Measurements from ENCODE around the gene KMO.

KMO gene

GRCh38 chr1:241531195-241532161 is 700 bp upstream of the KMO start:
- Histone ChIP-seq H3K4me2 (peak overlapping the region; percentile 56), H2AFZ (ENCODE audit: low read depth) (peak overlapping the region; percentile 60), H3K79me2 (ENCODE audit: insufficient read depth, low read depth) (no peaks in the 10 kb centered on the region), H3K27me3 (ENCODE audit: insufficient read depth, low read depth) (no peaks in the 10 kb centered on the region), H3K9ac (peak overlapping the region; percentile 19; the same call in 1 of the 2 replicates), H3K4me1 (ENCODE audit: low read depth, poor library complexity, severe bottlenecking) (peaks cover 34% of the 10 kb centered on the region), H3K4me3 (IDR thresholded peaks at IDR 0.05; ENCODE audit: insufficient read depth, low read depth, low read length) (peak overlapping the region; percentile 73), H4K20me1 (ENCODE audit: insufficient read depth) (no peaks in the 10 kb centered on the region), H3K36me3 (ENCODE audit: insufficient read depth) (no peaks in the 10 kb centered on the region), H3K27ac (peak overlapping the region; percentile 56)
- TF ChIP-seq CTCF (conservative IDR thresholded peaks at IDR 0.05; ENCODE audit: low read depth, low read length): peak; percentile 88

GRCh38 chr1:241532864-241533263 is 686 bp downstream of the KMO start:
- Histone ChIP-seq H4K20me1 (ENCODE audit: insufficient read depth) (no peaks in the 10 kb centered on the region), H3K4me1 (ENCODE audit: low read depth, poor library complexity, severe bottlenecking) (peaks cover 34% of the 10 kb centered on the region), H3K27me3 (ENCODE audit: insufficient read depth, low read depth) (no peaks in the 10 kb centered on the region), H3K4me2 (peak overlapping the region; percentile 56), H3K36me3 (ENCODE audit: insufficient read depth) (no peaks in the 10 kb centered on the region), H3K4me3 (IDR thresholded peaks at IDR 0.05; ENCODE audit: insufficient read depth, low read depth, low read length) (no peak overlapping the region), H3K9ac (0 out of 2 replicates have a peak overlapping the region, but pooled peaks have one; percentile 17), H3K79me2 (ENCODE audit: insufficient read depth, low read depth) (no peaks in the 10 kb centered on the region), H2AFZ (ENCODE audit: low read depth) (peak overlapping the region; percentile 35; the same call in 1 of the 2 replicates), H3K27ac (peak overlapping the region; percentile 7; the same call in 1 of the 2 replicates)
- no peak for TF ChIP-seq CTCF (conservative IDR thresholded peaks at IDR 0.05; ENCODE audit: low read depth, low read length)

- peak overlapping the region; percentile 7; the same call in 1 of the 2 replicates for H3K27ac ChIP-seq
Observed at GRCh38 chr1:241533326-241534115, 1.3 kb downstream of the KMO start.

More at GRCh38 chr1:241533326-241534115, 1.3 kb downstream of the KMO start:
- Histone ChIP-seq H3K79me2 (ENCODE audit: insufficient read depth, low read depth) (no peaks in the 10 kb centered on the region), H3K9ac (no peak overlapping the region), H3K4me3 (IDR thresholded peaks at IDR 0.05; ENCODE audit: insufficient read depth, low read depth, low read length) (no peak overlapping the region), H3K4me1 (ENCODE audit: low read depth, poor library complexity, severe bottlenecking) (peaks cover 34% of the 10 kb centered on the region), H3K4me2 (peak overlapping the region; percentile 56), H2AFZ (ENCODE audit: low read depth) (peak overlapping the region; percentile 35), H4K20me1 (ENCODE audit: insufficient read depth) (no peaks in the 10 kb centered on the region), H3K27me3 (ENCODE audit: insufficient read depth, low read depth) (no peaks in the 10 kb centered on the region), H3K36me3 (ENCODE audit: insufficient read depth) (no peaks in the 10 kb centered on the region)
- no peak for TF ChIP-seq CTCF (conservative IDR thresholded peaks at IDR 0.05; ENCODE audit: low read depth, low read length)

Measured in KMS-11 (cell line).